ENCODE results near the gene C2orf49.

Gene C2orf49

DNA sequence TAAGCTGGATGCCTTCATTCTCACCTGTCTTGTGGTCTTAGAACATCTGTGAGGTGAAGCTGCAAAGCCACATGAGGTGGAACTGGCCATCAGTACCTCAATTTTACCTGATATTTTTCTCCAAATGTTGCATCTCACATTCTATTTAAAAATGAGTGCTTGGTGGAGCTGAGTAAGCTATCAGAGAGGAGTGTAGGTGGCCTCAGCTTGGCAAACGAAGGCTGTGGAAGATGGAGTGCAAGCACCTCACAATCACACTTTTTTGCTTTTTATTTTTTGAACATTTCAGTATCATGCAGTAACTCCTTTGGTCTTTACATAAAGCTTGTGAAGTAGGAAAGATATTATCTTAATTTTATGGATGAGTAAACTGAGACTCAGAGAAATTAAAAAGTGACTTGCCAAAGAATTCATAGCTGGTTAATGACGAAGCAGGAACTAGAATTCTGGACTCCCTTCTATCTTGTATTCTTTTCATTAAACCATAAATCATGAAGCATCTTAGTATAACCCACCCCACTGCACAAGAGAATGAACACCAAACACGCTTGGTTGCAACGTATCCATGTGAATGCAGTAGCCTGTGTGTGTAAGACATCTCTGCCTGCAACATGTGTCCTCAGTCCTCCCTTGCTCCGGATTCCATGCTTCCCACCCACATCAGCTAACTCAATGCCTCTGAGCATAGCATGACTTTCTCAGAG, 27.2 kb downstream of the C2orf49 start:
- no peak overlapping the region for H3K27ac ChIP-seq (ENCODE audit: low read length)
- peaks cover 1% of the 10 kb centered on the region; the same call in 1 of the 2 replicates for H3K4me1 ChIP-seq (ENCODE audit: low read length)
- no peak overlapping the region for H2AFZ ChIP-seq (ENCODE audit: low read depth, low read length)
- H3K27me3 ChIP-seq (ENCODE audit: low read depth, low read length): 0 out of 2 replicates have a peak, but pooled peaks cover 5% of the 10 kb centered on the region
- no peak overlapping the region for H3K4me3 ChIP-seq (ENCODE audit: low read length)
- H4K20me1 ChIP-seq (ENCODE audit: insufficient read depth, low read length): no peaks in the 10 kb centered on the region
- peaks cover 11% of the 10 kb centered on the region for H3K36me3 ChIP-seq (replicated peaks; ENCODE audit: low read depth, low read length)
- no peaks in the 10 kb centered on the region for H3K9me3 ChIP-seq (ENCODE audit: insufficient read depth, low read length)
- no peak overlapping the region for H3K9ac ChIP-seq (ENCODE audit: low read length)
- H3K79me2 ChIP-seq (ENCODE audit: low read length): no peaks in the 10 kb centered on the region
- no peak overlapping the region for H3K4me2 ChIP-seq (ENCODE audit: low read length)
- no peak for TF ChIP-seq EZH2phosphoT487 (IDR thresholded peaks at IDR 0.05; ENCODE audit: low read depth)
- no peak for TF ChIP-seq CTCF (IDR thresholded peaks at IDR 0.05; ENCODE audit: low read depth, low read length)

GRCh38 chr2:105365206-105365605, 27.9 kb downstream of the C2orf49 start:
- H3K9me3 ChIP-seq (ENCODE audit: insufficient read depth, low read length): no peaks in the 10 kb centered on the region
- no peak overlapping the region for H3K4me3 ChIP-seq (ENCODE audit: low read length)
- no peak overlapping the region for H2AFZ ChIP-seq (ENCODE audit: low read depth, low read length)
- no peaks in the 10 kb centered on the region for H4K20me1 ChIP-seq (ENCODE audit: insufficient read depth, low read length)
- no peak overlapping the region for H3K4me2 ChIP-seq (ENCODE audit: low read length)
- 0 out of 2 replicates have a peak, but pooled peaks cover 5% of the 10 kb centered on the region for H3K27me3 ChIP-seq (ENCODE audit: low read depth, low read length)
- TF ChIP-seq EZH2phosphoT487 (IDR thresholded peaks at IDR 0.05; ENCODE audit: low read depth) (no peak), CTCF (IDR thresholded peaks at IDR 0.05; ENCODE audit: low read depth, low read length) (no peak)
- no peak overlapping the region for H3K9ac ChIP-seq (ENCODE audit: low read length)
- no peak overlapping the region for H3K27ac ChIP-seq (ENCODE audit: low read length)
- H3K4me1 ChIP-seq (ENCODE audit: low read length): peaks cover 2% of the 10 kb centered on the region; the same call in 1 of the 2 replicates
- H3K36me3 ChIP-seq (replicated peaks; ENCODE audit: low read depth, low read length): peaks cover 8% of the 10 kb centered on the region
- H3K79me2 ChIP-seq (ENCODE audit: low read length): no peaks in the 10 kb centered on the region

GRCh38 chr2:105368759-105369408, 31.5 kb downstream of the C2orf49 start:
- Histone ChIP-seq H3K36me3 (replicated peaks; ENCODE audit: low read depth, low read length) (no peaks in the 10 kb centered on the region), H4K20me1 (ENCODE audit: insufficient read depth, low read length) (no peaks in the 10 kb centered on the region), H3K79me2 (ENCODE audit: low read length) (no peaks in the 10 kb centered on the region), H3K4me2 (ENCODE audit: low read length) (no peak overlapping the region), H3K9ac (ENCODE audit: low read length) (no peak overlapping the region), H2AFZ (ENCODE audit: low read depth, low read length) (no peak overlapping the region), H3K9me3 (ENCODE audit: insufficient read depth, low read length) (no peaks in the 10 kb centered on the region), H3K27ac (ENCODE audit: low read length) (no peak overlapping the region), H3K4me3 (ENCODE audit: low read length) (no peak overlapping the region), H3K4me1 (ENCODE audit: low read length) (peaks cover 6% of the 10 kb centered on the region), H3K27me3 (ENCODE audit: low read depth, low read length) (0 out of 2 replicates have a peak, but pooled peaks cover 5% of the 10 kb centered on the region)
- TF ChIP-seq EZH2phosphoT487 (IDR thresholded peaks at IDR 0.05; ENCODE audit: low read depth) (no peak), CTCF (IDR thresholded peaks at IDR 0.05; ENCODE audit: low read depth, low read length) (no peak)
